H1 (cell line): ENCODE measurements around the gene INAFM1. TPM values are rescaled to one million over a fixed set of nuclear protein-coding genes. Genes with fewer than 3 reads are reported as not detected.

Experiments
- CTCF ChIA-PET: fragments of 300-600 bp; sonication (Branson Sonifier 250); formaldehyde crosslinking; loops from one replicate; lab custom pipeline; 2021; ENCODE audit not compliant: partially characterized antibody; lab: Charles Lee
- POLR2A ChIA-PET: fragments of 300-600 bp; sonication (Branson Sonifier 250); formaldehyde crosslinking; loops from one replicate; lab custom pipeline; 2021; ENCODE audit warnings: inconsistent platforms; ENCODE audit not compliant: partially characterized antibody; lab: Charles Lee
- DNase-seq, 2 experiments: peaks; one replicate each; pipeline versions ENCODE4 v3.0.0 to v3.0.0-alpha.2; 2010 to 2022; ENCODE audit warnings: low spot score in 2 of 2, low read depth in 1 of 2, mixed read lengths in 1 of 2
- FAIRE-seq: peaks from 2 replicates; lab custom pipeline; 2011; peaks lifted over from hg19 to GRCh38; lab: Jason Lieb, UNC
- H2AFZ ChIP-seq: 2 replicates; pipeline ENCODE4 v1.8.1; 2012; ENCODE audit warnings: low read length, inconsistent platforms
- H2AK5ac ChIP-seq: 2 replicates; pipeline ENCODE4 v1.6.1; 2013; ENCODE audit warnings: low read depth, low read length
- H2BK120ac ChIP-seq: replicated peaks from 2 replicates; pipeline ENCODE3; 2013; ENCODE audit warnings: low read depth, low read length, inconsistent platforms
- H2BK12ac ChIP-seq: 2 replicates; pipeline ENCODE4 v1.6.1; 2013; ENCODE audit warnings: low read depth, low read length
- H2BK15ac ChIP-seq: 2 replicates; pipeline ENCODE4 v1.6.1; 2013; ENCODE audit warnings: low read length
- H2BK20ac ChIP-seq: 2 replicates; pipeline ENCODE4 v1.6.1; 2013; ENCODE audit warnings: low read length
- H2BK5ac ChIP-seq: 2 replicates; pipeline ENCODE4 v1.6.1; 2013; ENCODE audit warnings: low read depth, low read length
- H3K14ac ChIP-seq: 2 replicates; pipeline ENCODE4 v1.6.1; 2013; ENCODE audit warnings: inconsistent platforms; ENCODE audit not compliant: insufficient read length
- H3K18ac ChIP-seq: 2 replicates; pipeline ENCODE4 v1.6.1; 2013; ENCODE audit warnings: low read length; ENCODE audit errors: extremely low read depth
- H3K23ac ChIP-seq: 2 replicates; pipeline ENCODE4 v1.6.1; 2013; ENCODE audit warnings: inconsistent platforms; ENCODE audit not compliant: insufficient read length
- H3K23me2 ChIP-seq: 2 replicates; pipeline ENCODE4 v1.6.1; 2013; ENCODE audit warnings: low read depth, low read length
- H3K27ac ChIP-seq: 2 replicates; pipeline ENCODE4 v1.6.1; 2011; ENCODE audit warnings: low read depth, low read length, inconsistent platforms
- H3K27me3 ChIP-seq, 4 experiments: replicated peaks in 1 of 4; 1 replicate in 1 of 4; 2 replicates in 3 of 4; pipeline versions ENCODE4 v1.6.1 to v1.8.1; 2011 to 2013; ENCODE audit warnings: low read length in 3 of 4, mild to moderate bottlenecking in 3 of 4, inconsistent platforms in 2 of 4, mixed read lengths in 2 of 4, moderate library complexity in 1 of 4; ENCODE audit not compliant: control insufficient read depth in 3 of 4, insufficient read depth in 3 of 4; ENCODE audit errors: extremely low read depth in 1 of 4
- H3K36me3 ChIP-seq, 4 experiments: 2 replicates each; pipeline versions ENCODE4 v1.6.1 to v1.8.1; 2011 to 2013; ENCODE audit warnings: mild to moderate bottlenecking in 4 of 4, low read length in 3 of 4, moderate library complexity in 2 of 4, control low read depth in 1 of 4, inconsistent platforms in 1 of 4; ENCODE audit not compliant: insufficient read depth in 4 of 4, control insufficient read depth in 2 of 4
- H3K4ac ChIP-seq: replicated peaks from 2 replicates; pipeline ENCODE3; 2013; ENCODE audit warnings: low read length, low read depth, mixed read lengths, inconsistent platforms; ENCODE audit not compliant: insufficient read length
- H3K4me1 ChIP-seq, 4 experiments: replicated peaks in 1 of 4; 1 replicate in 1 of 4; 2 replicates in 3 of 4; pipeline versions ENCODE4 v1.6.1 to v1.8.1; 2011 to 2013; ENCODE audit warnings: low read length in 3 of 4, inconsistent platforms in 2 of 4, mixed read lengths in 1 of 4; ENCODE audit not compliant: insufficient read depth in 4 of 4, control insufficient read depth in 3 of 4
- H3K4me2 ChIP-seq, 2 experiments: 2 replicates each; pipeline versions ENCODE4 v1.6.1 to v1.8.1; 2011 to 2013; ENCODE audit warnings: low read depth in 2 of 2, low read length in 2 of 2, control low read depth in 1 of 2, inconsistent platforms in 1 of 2, mild to moderate bottlenecking in 1 of 2; ENCODE audit not compliant: insufficient read depth in 1 of 2
- H3K4me3 ChIP-seq, 4 experiments: fragments of 200-600, 300-600 bp in 1 of 4; sonication (generic), shearing (Covaris generic), sonication (Bioruptor Twin) in 1 of 4; 2 replicates each; pipeline versions ENCODE4 v1.5.1 to v1.8.1; 2011 to 2016; ENCODE audit warnings: low read length in 4 of 4, low read depth in 3 of 4, control low read depth in 2 of 4, inconsistent platforms in 2 of 4, mild to moderate bottlenecking in 2 of 4, mixed read lengths in 1 of 4, moderate library complexity in 1 of 4; ENCODE audit not compliant: insufficient read depth in 2 of 4; ENCODE audit errors: extremely low read depth in 1 of 4
- H3K56ac ChIP-seq: replicated peaks from 2 replicates; pipeline ENCODE3; 2013; ENCODE audit warnings: low read depth, mild to moderate bottlenecking, mixed read lengths, low read length, inconsistent platforms; ENCODE audit not compliant: insufficient read length
- H3K79me1 ChIP-seq: 2 replicates; pipeline ENCODE4 v1.6.1; 2013; ENCODE audit warnings: low read depth, low read length, control low read depth
- H3K79me2 ChIP-seq, 2 experiments: 2 replicates each; pipeline versions ENCODE4 v1.6.1 to v1.8.1; 2012 to 2013; ENCODE audit warnings: low read length in 2 of 2, mild to moderate bottlenecking in 2 of 2, inconsistent platforms in 1 of 2; ENCODE audit not compliant: insufficient read depth in 2 of 2, control insufficient read depth in 1 of 2
- H3K9ac ChIP-seq, 4 experiments: replicated peaks in 1 of 4; 1 replicate in 1 of 4; 2 replicates in 3 of 4; pipeline versions ENCODE4 v1.6.1 to v1.8.1; 2011 to 2013; ENCODE audit warnings: low read depth in 3 of 4, low read length in 3 of 4, control low read depth in 2 of 4, mild to moderate bottlenecking in 2 of 4, moderate library complexity in 2 of 4, inconsistent platforms in 1 of 4; ENCODE audit errors: extremely low read depth in 1 of 4
- H3K9me3 ChIP-seq, 2 experiments: 2 replicates each; pipeline versions ENCODE4 v1.6.1 to v1.8.1; 2012 to 2013; ENCODE audit warnings: mild to moderate bottlenecking in 2 of 2, moderate library complexity in 2 of 2, control low read depth in 1 of 2, inconsistent platforms in 1 of 2, low read depth in 1 of 2, low read length in 1 of 2, mixed read lengths in 1 of 2; ENCODE audit not compliant: insufficient read depth in 2 of 2
- H4K20me1 ChIP-seq, 2 experiments: replicated peaks in 1 of 2; 2 replicates each; pipeline versions ENCODE3 to v1.8.1; 2011 to 2013; ENCODE audit warnings: inconsistent platforms in 2 of 2, low read length in 2 of 2, mild to moderate bottlenecking in 1 of 2; ENCODE audit not compliant: insufficient read depth in 2 of 2, control insufficient read depth in 1 of 2
- H4K5ac ChIP-seq: 2 replicates; pipeline ENCODE4 v1.6.1; 2013; ENCODE audit warnings: low read length, low read depth, mixed read lengths, inconsistent platforms; ENCODE audit not compliant: insufficient read length
- H4K8ac ChIP-seq: 2 replicates; pipeline ENCODE4 v1.8.0; 2013; ENCODE audit warnings: mild to moderate bottlenecking, moderate library complexity, low read length, inconsistent platforms; ENCODE audit not compliant: insufficient read depth; ENCODE audit errors: extremely low read depth
- H4K91ac ChIP-seq: replicated peaks from 2 replicates; pipeline ENCODE3; 2013; ENCODE audit warnings: low read length, mixed read lengths, inconsistent platforms; ENCODE audit not compliant: insufficient read length
- ASH2L ChIP-seq: fragments of 200-600, 300-600 bp; sonication (generic); IDR thresholded peaks from one replicate; pipeline ENCODE4 v1.7.1; 2017; ENCODE audit warnings: low read length
- BACH1 ChIP-seq: IDR thresholded peaks from 2 replicates; pipeline ENCODE4 v1.6.1; 2012; ENCODE audit warnings: low read length, improper control_type of control experiment
- JUN ChIP-seq: IDR thresholded peaks from 2 replicates; pipeline ENCODE4 v1.6.1; 2011; ENCODE audit warnings: low read depth, mild to moderate bottlenecking, improper control_type of control experiment, low read length
- KDM1A ChIP-seq: fragments of 200-600, 300-600 bp; sonication (generic); IDR thresholded peaks from 2 replicates; pipeline ENCODE4 v1.7.1; 2016; ENCODE audit warnings: mild to moderate bottlenecking, low read length, borderline replicate concordance
- MAX ChIP-seq: IDR thresholded peaks from 2 replicates; pipeline ENCODE4 v1.6.1; 2012; ENCODE audit warnings: inconsistent platforms
- RAD21 ChIP-seq, 2 experiments: IDR thresholded peaks in 1 of 2; conservative IDR thresholded peaks in 1 of 2; 2 replicates each; pipeline ENCODE4 v1.6.1; 2011; ENCODE audit warnings: low read depth in 2 of 2, low read length in 2 of 2, improper control_type of control experiment in 1 of 2, inconsistent platforms in 1 of 2, mild to moderate bottlenecking in 1 of 2, moderate library complexity in 1 of 2
- SIN3A ChIP-seq, 2 experiments: IDR thresholded peaks in 1 of 2; conservative IDR thresholded peaks in 1 of 2; 2 replicates each; pipeline ENCODE4 v1.6.1; 2011 to 2012; ENCODE audit warnings: low read length in 2 of 2, improper control_type of control experiment in 1 of 2, low read depth in 1 of 2, mild to moderate bottlenecking in 1 of 2
- SIX5 ChIP-seq: IDR thresholded peaks from 2 replicates; pipeline ENCODE4 v1.6.1; 2011; ENCODE audit warnings: mild to moderate bottlenecking, low read depth, low read length
- SRF ChIP-seq: IDR thresholded peaks from 2 replicates; pipeline ENCODE4 v1.6.1; 2011; ENCODE audit warnings: mild to moderate bottlenecking, low read depth, low read length, moderate library complexity
- TCF12 ChIP-seq: IDR thresholded peaks from 2 replicates; pipeline ENCODE4 v1.6.1; 2011; ENCODE audit warnings: low read depth, mild to moderate bottlenecking, low read length
- WGBS, 2 experiments: shearing (Covaris generic) in 1 of 2; methylation state at CpG; one replicate each; pipeline versions ENCODE4 v1.1.6 to v1.1.7; 2013 to 2015; ENCODE audit warnings: low lambda C conversion rate in 2 of 2, mixed read lengths in 2 of 2, inconsistent platforms in 1 of 2, low coverage in 1 of 2, missing lambda C conversion rate in 1 of 2; ENCODE audit not compliant: insufficient replicate concordance in 2 of 2, insufficient coverage in 1 of 2, insufficient read length in 1 of 2; ENCODE audit errors: extremely low coverage in 1 of 2, missing lambda C conversion rate in 1 of 2; 5-methylcytosine and 5-hydroxymethylcytosine counted together
- polyA plus RNA-seq, 7 experiments: library from polyadenylated mRNA; depleted of rRNA in 3 of 7; stranded (reverse) in 5 of 7; unstranded in 2 of 7; fragments of >200 nt in 5 of 7; fragments of 200-250 nt in 2 of 7; gene quantifications; 1 replicate in 5 of 7; 2 replicates in 1 of 7; 4 replicates in 1 of 7; pipeline versions ENCODE4 v1.2.1 to v1.2.3, GENCODE V29; 2011 to 2013; ENCODE audit warnings: missing spikeins in 2 of 7, mixed read lengths in 2 of 7
- total RNA-seq: library from RNA; stranded (reverse); fragmentation: NEBNext Ultra II Directional; extraction: Animal tissue kit (Norgen Biotek cat#: 25700); gene quantifications from 2 replicates; pipeline ENCODE4 v1.2.1, GENCODE V29; 2021

Gene INAFM1
- total and polyA plus RNA-seq, 2 of the 8 experiments (the other 6 are each of a cell fraction or from before 2014, with no cell fraction given) = 2.6 to 3.4 TPM

GRCh38 chr19:47284324-47284899, 9.7 kb downstream of the INAFM1 start:
- Histone ChIP-seq H4K8ac (no peak overlapping the region), H3K56ac (no peak overlapping the region), H2BK5ac (no peak overlapping the region), H3K4me1 (no peaks in the 10 kb centered on the region; a peak in 2 of 7 replicates), H3K9me3 (peaks cover 0 to 3% of the 10 kb centered on the region in 2 experiments; a peak in 1 of 4 replicates), H3K9ac (no peak overlapping the region), H3K14ac (no peak overlapping the region), H3K36me3 (no peaks in the 10 kb centered on the region), H2BK12ac (no peak overlapping the region), H2AK5ac (no peak overlapping the region), H2BK15ac (no peak overlapping the region; the same call in 1 of the 2 replicates), H4K20me1 (no peaks in the 10 kb centered on the region), H3K4ac (no peak overlapping the region), H3K27ac (no peak overlapping the region), H3K23me2 (no peaks in the 10 kb centered on the region), H2BK20ac (no peak overlapping the region), H3K23ac (no peak overlapping the region), H2AFZ (no peak overlapping the region), H2BK120ac (no peak overlapping the region), H3K79me1 (no peaks in the 10 kb centered on the region), H3K18ac (no peak overlapping the region), H3K4me2 (no peak overlapping the region), H4K91ac (no peak overlapping the region), H3K79me2 (no peaks in the 10 kb centered on the region), H4K5ac (no peak overlapping the region), H3K27me3 (no peaks in the 10 kb centered on the region; a peak in 1 of 7 replicates), H3K4me3 (no peak overlapping the region)
- POLR2A ChIA-PET = interaction anchor here (0.9 to 1.3 kb wide), 2 partner anchors 9 to 10 kb away, joined by 3 to 5 read pairs; partner anchors contain the start of gene INAFM1
- CTCF ChIA-PET = interaction anchor here (0.6 to 7.2 kb wide), 22 partner anchors 9 to 678 kb away, joined by 3 to 90 read pairs (median 4); no protein-coding TSS in a partner anchor
- FAIRE-seq (no peak), DNase-seq (peak in 1 of 2 experiments; percentile 60)
- 37% methylated on average over 9 of the region's 9 CpGs; no CpG with 5 or more reads in 1 of the 2 experiments for WGBS, 2 experiments
- no peak for TF ChIP-seq ASH2L
- TF ChIP-seq MAX = no peak
- TF ChIP-seq BACH1 = no peak
- TF ChIP-seq JUN = no peak
- TF ChIP-seq KDM1A = no peak
- no peak for TF ChIP-seq SIX5
- no peak for TF ChIP-seq SRF
- TF ChIP-seq TCF12 = no peak
- peak; percentile 58 to 65 for TF ChIP-seq RAD21 (IDR thresholded peaks at IDR 0.05 in 1 of 2, conservative IDR thresholded peaks at IDR 0.05 in 1 of 2; ENCODE audit: low read depth in 2 of 2, low read length in 2 of 2)
- no peak for TF ChIP-seq SIN3A (conservative IDR thresholded peaks at IDR 0.05 in 1 of 2, IDR thresholded peaks at IDR 0.05 in 1 of 2; ENCODE audit: low read depth in 1 of 2, low read length in 2 of 2)
